Esophagus muscularis mucosa (tissue), 4 donors: ENCODE measurements around the gene LHB. TPM values are rescaled to one million over a fixed set of nuclear protein-coding genes. Genes with fewer than 3 reads are reported as not detected.
"Not testable (repeated sequence)": the region's sequence is repeated elsewhere in the genome, so short reads cannot be mapped to it uniquely, and the experiment has no call there.

Experiments
- DNase-seq: peaks from one replicate; pipeline ENCODE4 v3.0.0-alpha.2; 2017; ENCODE audit errors: extremely low spot score
- H3K27ac ChIP-seq, 4 donors: fragments of 200-600 bp; sonication (generic); replicated peaks in 1 of 4; 1 replicate in 3 of 4; 2 replicates in 1 of 4; pipeline ENCODE4 v1.5.1; 2016 to 2019; ENCODE audit warnings: mild to moderate bottlenecking in 1 of 4
- H3K27me3 ChIP-seq, 4 donors: fragments of 200-600 bp; sonication (generic); one replicate each; pipeline versions ENCODE4 v1.5.1 to v1.6.0; 2016 to 2019
- H3K36me3 ChIP-seq, 4 donors: fragments of 200-600 bp; sonication (generic); one replicate each; pipeline ENCODE4 v1.5.1; 2016 to 2019
- H3K4me1 ChIP-seq, 4 donors: fragments of 200-600 bp; sonication (generic); one replicate each; pipeline ENCODE4 v1.5.1; 2016 to 2019
- H3K4me3 ChIP-seq, 4 donors: fragments of 200-600 bp; sonication (generic); 1 replicate in 2 of 4; 2 replicates in 2 of 4; pipeline ENCODE4 v1.5.1; 2016 to 2019; ENCODE audit warnings: mild to moderate bottlenecking in 4 of 4, moderate library complexity in 1 of 4
- H3K9me3 ChIP-seq, 4 donors: fragments of 200-600 bp; sonication (generic); 1 replicate in 3 of 4; 2 replicates in 1 of 4; pipeline ENCODE4 v1.5.1; 2016 to 2019
- EP300 ChIP-seq: sonication (generic); formaldehyde crosslinking; IDR thresholded peaks from one replicate; pipeline ENCODE4 v1.6.1; 2017; ENCODE audit warnings: antibody characterized with exemption
- POLR2A ChIP-seq: fragments of 450-650 bp; IDR thresholded peaks from one replicate; pipeline ENCODE4 v1.6.1; 2017; ENCODE audit warnings: antibody characterized with exemption, moderate library complexity, mild to moderate bottlenecking, low read depth
- POLR2AphosphoS5 ChIP-seq, 2 donors: sonication (generic); formaldehyde crosslinking; IDR thresholded peaks; one replicate each; pipeline ENCODE4 v1.6.1; 2017; ENCODE audit warnings: antibody characterized with exemption in 2 of 2
- WGBS: methylation state at CpG from one replicate; pipeline ENCODE4 v1.1.5; 2018; 5-methylcytosine and 5-hydroxymethylcytosine counted together
- intact Hi-C: fragments of 100-400 bp; cut with DNase I; formaldehyde crosslinking; loops from one replicate; pipeline ENCODE4 v1.15.1; 2023
- total RNA-seq, 4 donors: library from RNA; depleted of rRNA; stranded (reverse); fragments of >200 nt; gene quantifications; one replicate each; pipeline versions ENCODE4 v1.1.0 to v1.2.1, GENCODE V29; 2016
- TF ChIP-seq, protein P1 (sequence below), 3 experiments: fragments of 200-600 bp in 2 of 3; fragments of 450-650 bp in 1 of 3; sonication (generic) in 2 of 3; IDR thresholded peaks; one replicate each; pipeline ENCODE4 v1.5.1; 2017 to 2019; ENCODE audit warnings: antibody characterized with exemption in 3 of 3, mild to moderate bottlenecking in 2 of 3, moderate library complexity in 1 of 3

Gene LHB
- total RNA-seq, 4 donors from 2014 or later = not detected

DNA sequence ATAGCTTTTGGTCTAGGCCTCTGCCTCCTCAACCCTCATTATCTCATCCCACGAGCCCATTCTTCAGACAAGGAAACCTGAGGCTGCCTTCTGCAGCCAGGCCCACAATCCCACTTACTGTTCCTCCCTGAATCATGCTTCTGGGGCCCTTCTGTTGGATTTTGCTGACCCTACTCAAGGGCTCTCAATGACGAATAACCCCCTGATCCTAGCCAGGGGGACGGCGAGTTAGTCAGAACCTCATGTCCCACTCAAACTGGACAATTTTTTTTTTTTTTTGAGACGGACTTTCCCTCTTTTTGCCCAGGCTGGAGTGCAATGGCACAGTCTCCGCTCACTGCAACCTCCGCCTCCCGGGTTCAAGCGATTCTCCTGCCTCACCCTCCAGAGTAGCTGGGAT lies 5.2 kb upstream of the LHB start:
- H3K27me3 ChIP-seq = peaks cover 0 to 37% (median 14%) of the 10 kb centered on the region in 4 donors
- H3K36me3 ChIP-seq = no peaks in the 10 kb centered on the region
- intact Hi-C loops = no loop called here
- H3K4me3 ChIP-seq = no peak overlapping the region
- WGBS = 93% methylated on average over 9 of the region's 9 CpGs
- no peak overlapping the region for H3K27ac ChIP-seq
- DNase-seq = no peak
- TF ChIP-seq, protein P1, sequence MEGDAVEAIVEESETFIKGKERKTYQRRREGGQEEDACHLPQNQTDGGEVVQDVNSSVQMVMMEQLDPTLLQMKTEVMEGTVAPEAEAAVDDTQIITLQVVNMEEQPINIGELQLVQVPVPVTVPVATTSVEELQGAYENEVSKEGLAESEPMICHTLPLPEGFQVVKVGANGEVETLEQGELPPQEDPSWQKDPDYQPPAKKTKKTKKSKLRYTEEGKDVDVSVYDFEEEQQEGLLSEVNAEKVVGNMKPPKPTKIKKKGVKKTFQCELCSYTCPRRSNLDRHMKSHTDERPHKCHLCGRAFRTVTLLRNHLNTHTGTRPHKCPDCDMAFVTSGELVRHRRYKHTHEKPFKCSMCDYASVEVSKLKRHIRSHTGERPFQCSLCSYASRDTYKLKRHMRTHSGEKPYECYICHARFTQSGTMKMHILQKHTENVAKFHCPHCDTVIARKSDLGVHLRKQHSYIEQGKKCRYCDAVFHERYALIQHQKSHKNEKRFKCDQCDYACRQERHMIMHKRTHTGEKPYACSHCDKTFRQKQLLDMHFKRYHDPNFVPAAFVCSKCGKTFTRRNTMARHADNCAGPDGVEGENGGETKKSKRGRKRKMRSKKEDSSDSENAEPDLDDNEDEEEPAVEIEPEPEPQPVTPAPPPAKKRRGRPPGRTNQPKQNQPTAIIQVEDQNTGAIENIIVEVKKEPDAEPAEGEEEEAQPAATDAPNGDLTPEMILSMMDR (IDR thresholded peaks at IDR 0.05) = no peak
- TF ChIP-seq POLR2A (no peak), EP300 (no peak), POLR2AphosphoS5 (IDR thresholded peaks at IDR 0.05) (no peak)
- no peaks in the 10 kb centered on the region for H3K9me3 ChIP-seq
- peaks cover 19 to 28% (median 26%) of the 10 kb centered on the region in 4 donors for H3K4me1 ChIP-seq

DNA sequence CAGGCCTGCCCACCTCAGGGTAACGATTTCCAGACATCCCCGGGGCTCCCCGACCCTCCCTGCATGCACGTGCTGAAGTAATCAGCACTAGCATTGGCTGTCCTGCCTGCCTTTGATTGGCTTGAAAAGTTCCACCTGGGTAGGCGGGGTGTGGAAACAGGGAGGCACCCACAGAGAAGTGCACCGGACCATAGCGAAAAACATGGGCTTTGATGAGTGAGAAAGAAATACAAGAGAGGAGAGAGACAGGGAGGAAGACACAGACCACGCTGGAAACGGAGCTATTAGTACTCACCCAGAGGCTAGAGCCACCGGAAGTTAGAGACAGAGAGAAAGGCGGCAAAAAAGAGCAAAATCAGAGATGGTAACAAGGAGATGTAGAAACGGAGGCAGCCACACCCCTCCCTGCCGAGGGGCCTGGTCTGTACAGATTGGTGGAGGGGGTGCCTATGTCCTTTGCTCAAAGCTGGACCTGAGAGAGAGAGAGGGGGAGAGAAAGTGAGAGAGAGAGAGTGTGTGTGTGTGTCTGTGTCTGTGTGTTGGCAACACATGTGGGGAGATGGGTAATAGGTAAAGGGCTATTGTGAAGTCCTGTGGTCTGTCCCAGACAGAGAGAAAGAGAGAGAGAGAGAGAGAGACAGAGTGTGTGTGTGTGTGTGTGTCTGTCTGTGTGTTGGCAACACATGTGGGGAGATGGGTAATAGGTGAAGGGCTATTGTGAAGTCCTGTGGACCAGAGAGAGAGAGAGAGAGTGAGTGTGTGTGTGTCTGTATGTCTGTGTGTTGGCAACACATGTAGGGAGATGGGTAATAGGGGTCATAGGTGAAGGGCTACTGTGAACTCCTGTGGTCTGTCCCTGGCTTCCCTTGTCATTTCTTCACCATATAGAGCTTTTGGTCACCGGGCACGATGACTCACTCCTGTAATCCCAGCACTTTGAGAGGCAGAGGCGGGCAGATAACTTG lies 4.3 kb upstream of the LHB start:
- no peak for DNase-seq
- intact Hi-C loops = no loop called here
- Histone ChIP-seq H3K9me3 (no peaks in the 10 kb centered on the region), H3K4me3 (no peak overlapping the region), H3K4me1 (peaks cover 19 to 30% (median 26%) of the 10 kb centered on the region in 4 donors), H3K27ac (no peak overlapping the region), H3K27me3 (peaks cover 0 to 41% (median 14%) of the 10 kb centered on the region in 4 donors), H3K36me3 (peaks cover 0 to 4% (median 2%) of the 10 kb centered on the region in 4 donors)
- WGBS = 46% methylated on average over 16 of the region's 16 CpGs
- TF ChIP-seq, protein P1 (IDR thresholded peaks at IDR 0.05) = no peak
- TF ChIP-seq POLR2AphosphoS5 (IDR thresholded peaks at IDR 0.05) (no peak), EP300 (no peak), POLR2A (no peak)

DNA sequence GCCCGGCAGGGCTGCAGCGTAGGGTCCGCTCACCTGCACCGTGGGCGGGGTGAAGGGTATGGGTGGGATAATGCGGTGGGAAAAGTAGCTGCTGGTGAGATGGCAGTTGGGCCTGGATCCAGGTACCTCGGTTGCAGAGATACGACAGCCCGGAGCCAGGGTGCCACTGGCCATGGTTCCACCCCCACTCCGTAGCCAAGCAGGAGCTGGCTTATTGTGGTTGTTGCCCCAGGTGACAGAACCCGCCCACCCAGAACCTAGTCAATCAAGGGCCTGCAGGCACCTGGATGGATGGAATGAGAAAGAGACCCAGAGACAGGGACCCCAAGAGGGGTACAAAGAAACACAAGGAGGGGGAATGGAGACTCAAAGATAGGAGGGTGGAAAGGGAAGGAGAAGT lies 3.5 kb upstream of the LHB start:
- Histone ChIP-seq H3K9me3 (no peaks in the 10 kb centered on the region), H3K36me3 (peaks cover 0 to 13% (median 10%) of the 10 kb centered on the region in 4 donors), H3K4me1 (peaks cover 19 to 30% (median 26%) of the 10 kb centered on the region in 4 donors), H3K27me3 (peaks cover 0 to 41% (median 14%) of the 10 kb centered on the region in 4 donors), H3K27ac (no peak overlapping the region), H3K4me3 (no peak overlapping the region)
- intact Hi-C loops = no loop called here
- DNase-seq = no peak
- WGBS = 82% methylated on average over 11 of the region's 11 CpGs
- TF ChIP-seq POLR2A (no peak), EP300 (no peak), POLR2AphosphoS5 (IDR thresholded peaks at IDR 0.05) (no peak)
- TF ChIP-seq, protein P1 (IDR thresholded peaks at IDR 0.05) = no peak

DNA sequence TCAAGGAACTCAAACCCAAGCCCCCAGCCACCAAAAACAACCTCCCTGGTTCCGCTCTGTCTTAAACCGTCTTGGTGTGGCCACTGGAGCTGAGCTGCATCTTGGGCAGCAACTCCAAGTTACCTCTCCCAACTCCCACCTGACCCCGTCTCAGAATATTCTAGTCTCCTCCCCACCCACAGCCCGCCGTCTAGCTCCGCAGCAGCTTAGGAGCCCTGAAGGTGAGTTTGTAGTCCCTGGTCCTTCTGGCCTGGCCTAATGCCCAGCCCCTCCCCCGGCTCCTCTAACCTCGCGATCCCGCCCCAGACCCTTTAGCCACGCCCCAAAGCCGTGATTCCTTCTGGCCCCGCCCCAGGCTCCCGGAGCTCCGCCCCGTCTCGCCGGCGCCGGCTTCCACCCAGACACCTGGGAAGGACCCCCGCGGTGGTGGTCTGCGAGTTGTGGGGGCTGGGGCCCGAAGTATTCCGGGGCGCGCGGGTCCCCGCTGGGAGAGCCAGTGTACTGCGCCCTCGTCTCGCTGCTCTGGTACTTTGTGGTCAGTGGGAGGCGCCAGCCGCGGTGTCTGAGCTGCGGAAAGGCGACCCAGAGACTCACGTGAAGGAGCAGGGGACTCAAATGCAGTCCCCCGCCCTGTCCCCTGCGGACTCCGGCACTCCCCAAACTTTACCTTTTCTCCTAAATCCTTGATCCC lies 2.5 kb upstream of the LHB start:
- no peak for DNase-seq
- TF ChIP-seq, protein P1 (IDR thresholded peaks at IDR 0.05) = no peak
- TF ChIP-seq POLR2AphosphoS5 (IDR thresholded peaks at IDR 0.05) (no peak), EP300 (no peak), POLR2A (no peak)
- 11% methylated on average over 27 of the region's 41 CpGs for WGBS
- peaks cover 0 to 22% (median 20%) of the 10 kb centered on the region in 4 donors for H3K36me3 ChIP-seq
- H3K27ac ChIP-seq = no peak overlapping the region
- no peaks in the 10 kb centered on the region for H3K9me3 ChIP-seq
- H3K4me3 ChIP-seq = peak overlapping the region; percentile 53 to 64 (median 55)
- H3K27me3 ChIP-seq = peaks cover 0 to 41% (median 14%) of the 10 kb centered on the region in 4 donors
- peaks cover 19 to 30% (median 26%) of the 10 kb centered on the region in 4 donors for H3K4me1 ChIP-seq
- intact Hi-C loops = no loop called here

DNA sequence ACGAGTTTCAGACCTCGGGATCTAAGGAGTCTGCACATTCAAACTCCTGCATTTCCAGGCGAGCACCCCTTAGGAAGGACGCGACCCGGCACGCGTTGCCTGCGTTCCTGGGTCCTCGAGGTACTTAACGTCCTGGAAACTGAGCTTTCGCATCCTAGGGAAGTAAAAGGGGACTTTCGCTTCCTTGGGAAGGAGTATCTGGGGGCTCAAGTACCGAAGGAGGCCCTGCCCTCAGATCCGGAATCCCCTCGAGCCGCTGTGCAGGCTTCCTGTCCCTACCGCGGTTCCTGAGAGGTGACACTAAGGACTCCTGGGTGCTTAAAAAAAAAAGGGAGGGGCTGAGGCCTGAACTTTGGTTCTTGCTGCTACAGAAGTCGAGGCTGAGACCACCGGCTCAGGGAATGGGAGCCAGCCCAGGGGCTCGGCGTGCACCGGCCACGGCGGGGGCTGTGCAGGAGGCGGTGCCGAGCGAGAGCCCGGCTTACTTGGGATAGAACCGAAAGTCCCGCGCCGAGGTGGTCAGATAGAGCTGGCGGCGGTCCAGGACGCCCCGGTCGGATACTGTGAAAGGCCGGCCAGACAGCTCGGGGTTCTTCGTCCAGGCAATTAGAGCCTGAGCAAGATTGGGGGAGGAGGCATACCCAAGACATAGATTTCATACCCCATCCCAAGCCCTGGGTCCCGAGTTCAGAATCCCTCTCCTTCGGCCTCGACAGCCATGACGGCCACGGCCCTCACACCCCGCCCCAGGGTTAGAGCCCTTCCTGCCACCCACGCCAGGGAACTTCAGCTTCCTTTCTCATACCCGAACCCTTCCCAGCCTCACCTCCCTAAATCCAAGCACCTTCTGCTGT lies 1.7 kb upstream of the LHB start:
- intact Hi-C loops, H3K9me3 ChIP-seq, DNase-seq, H3K27ac ChIP-seq: not testable (repeated sequence)
- H3K27me3 ChIP-seq = peaks cover 0 to 41% (median 14%) of the 10 kb centered on the region in 4 donors
- H3K4me1 ChIP-seq = peaks cover 19 to 30% (median 26%) of the 10 kb centered on the region in 4 donors
- WGBS = 2% methylated on average over 16 of the region's 50 CpGs
- H3K4me3 ChIP-seq = peak overlapping the region; percentile 53 to 64 (median 55)
- peaks cover 0 to 30% (median 28%) of the 10 kb centered on the region in 4 donors for H3K36me3 ChIP-seq
